ENCODE results near the gene AXIN2.

Gene AXIN2

GRCh38 chr17:65483438-65483837 is 78.0 kb downstream of the AXIN2 start:
- no peak for TF ChIP-seq CTCF (IDR thresholded peaks at IDR 0.05; ENCODE audit: low read depth, low read length)
- no peak overlapping the region for H3K4me3 ChIP-seq (ENCODE audit: low read depth, low read length)

GRCh38 chr17:65482201-65482600 is 79.2 kb downstream of the AXIN2 start:
- no peak overlapping the region for H3K4me3 ChIP-seq (ENCODE audit: low read depth, low read length)
- TF ChIP-seq CTCF (IDR thresholded peaks at IDR 0.05; ENCODE audit: low read depth, low read length), result no peak
- in situ Hi-C loops (cut with HindIII; ENCODE audit: low sequenced_read_pairs), result no loop called here
- DNase-seq (ENCODE audit: low read depth, low spot score), result no peak

More at GRCh38 chr17:65483438-65483837, 78.0 kb downstream of the AXIN2 start:
- in situ Hi-C loops (cut with HindIII; ENCODE audit: low sequenced_read_pairs), result no loop called here
- no peak for DNase-seq (ENCODE audit: low read depth, low spot score)

GRCh38 chr17:65479282-65479681 is 82.2 kb downstream of the AXIN2 start:
- no peak for TF ChIP-seq CTCF (IDR thresholded peaks at IDR 0.05; ENCODE audit: low read depth, low read length)
- DNase-seq (ENCODE audit: low read depth, low spot score), result no peak
- in situ Hi-C loops (cut with HindIII; ENCODE audit: low sequenced_read_pairs), result no loop called here
- H3K4me3 ChIP-seq (ENCODE audit: low read depth, low read length), result no peak overlapping the region

Measured in astrocyte of the spinal cord (primary cell).